ENCODE results near the gene BAK1. TPM values are rescaled to one million over a fixed set of nuclear protein-coding genes. Genes with fewer than 3 reads are reported as not detected.

Gene BAK1
- total RNA-seq, 1 experiment from 2014 or later: 18.9 TPM

DNA sequence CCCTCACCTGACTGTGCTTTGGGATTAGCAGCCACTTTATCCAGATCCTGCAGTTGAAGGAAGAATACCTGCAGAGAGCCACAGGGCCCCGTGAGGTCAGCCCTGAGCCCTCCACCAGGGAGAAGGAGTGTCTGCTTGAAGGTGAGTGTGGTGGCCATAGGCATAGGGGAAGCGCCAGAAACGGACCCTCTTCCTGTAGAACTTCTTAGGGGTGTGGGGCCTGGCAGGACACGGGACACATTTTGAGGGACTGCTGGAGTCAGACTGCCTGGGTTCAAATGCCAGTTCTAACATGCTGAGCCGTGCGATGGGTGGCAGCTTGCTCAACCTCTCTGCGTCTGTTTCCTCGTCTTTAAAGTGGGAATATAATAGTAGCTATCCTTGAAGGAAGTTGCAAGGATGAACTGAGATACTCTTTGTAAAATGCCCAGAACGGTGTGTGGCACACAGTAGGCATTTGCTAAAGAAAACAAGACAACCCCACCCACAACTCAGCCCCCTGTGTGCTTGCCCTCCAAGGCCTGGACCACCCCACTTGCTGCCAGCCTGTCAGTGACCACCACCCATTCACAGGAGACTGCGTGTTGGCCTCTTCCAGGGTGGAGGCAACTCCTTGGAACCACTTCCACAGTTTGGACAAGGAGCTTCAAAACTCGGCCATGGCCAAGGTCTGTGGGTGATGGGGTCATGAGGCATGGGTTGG, 4.8 kb upstream of the BAK1 start:
- H3K4me3 ChIP-seq (replicated peaks in 1 of 2; ENCODE audit: low read depth in 1 of 2, low read length in 2 of 2): no peak overlapping the region
- H3K9ac ChIP-seq (ENCODE audit: low read length): 0 out of 2 replicates have a peak overlapping the region, but pooled peaks have one; percentile 12
- intact Hi-C loops (cut with micrococcal nuclease): loop anchor here (1.0 to 10.0 kb wide), 5 partner anchors 37 to 570 kb away; partner anchors contain the start of gene ITPR3
- no peak overlapping the region for H2AFZ ChIP-seq (ENCODE audit: low read depth, low read length, poor library complexity, severe bottlenecking)
- no peaks in the 10 kb centered on the region for H3K9me2 ChIP-seq (ENCODE audit: insufficient read depth)
- H3K27me3 ChIP-seq (ENCODE audit: insufficient read depth, low read length): no peaks in the 10 kb centered on the region
- ChIA-PET RAD21 (ENCODE audit: low non-redundant PET in 1 of 2, low total read pairs in 2 of 2, uncharacterized antibody in 2 of 2, unreplicated experiment in 2 of 2) (no interaction called here), CTCF (no interaction called here), POLR2A (no interaction called here)
- no TSS peak for BruUV-seq (replicated peaks)
- H3K79me2 ChIP-seq (ENCODE audit: insufficient read depth, low read length): peaks cover 1% of the 10 kb centered on the region; the same call in 1 of the 2 replicates
- H4K20me1 ChIP-seq (ENCODE audit: insufficient read depth): no peaks in the 10 kb centered on the region
- H3K4me2 ChIP-seq (ENCODE audit: low read length): peak overlapping the region; percentile 46
- DNase-seq (ENCODE audit: low read depth, low spot score) (no peak), ATAC-seq (no peak)
- H3K9me3 ChIP-seq (ENCODE audit: control insufficient read depth in 1 of 2, insufficient read depth in 1 of 2, low read depth in 1 of 2, low read length in 2 of 2): no peaks in the 10 kb centered on the region
- TF ChIP-seq EGR1 (IDR thresholded peaks at IDR 0.05; ENCODE audit: low read depth) (no peak), CEBPB (IDR thresholded peaks at IDR 0.05; ENCODE audit: low read depth) (no peak), POLR2A (IDR thresholded peaks at IDR 0.05; ENCODE audit: borderline replicate concordance, extremely low read depth, insufficient read depth, insufficient read length) (no peak)
- peaks cover 11 to 46% of the 10 kb centered on the region in 2 experiments for H3K4me1 ChIP-seq (ENCODE audit: control insufficient read depth in 1 of 2, insufficient read depth in 2 of 2, low read length in 2 of 2)
- no peak overlapping the region for H3K27ac ChIP-seq (ENCODE audit: low read depth, low read length)
- no peaks in the 10 kb centered on the region for H3K36me3 ChIP-seq (ENCODE audit: control insufficient read depth in 1 of 2, insufficient read depth in 2 of 2, low read length in 2 of 2)

DNA sequence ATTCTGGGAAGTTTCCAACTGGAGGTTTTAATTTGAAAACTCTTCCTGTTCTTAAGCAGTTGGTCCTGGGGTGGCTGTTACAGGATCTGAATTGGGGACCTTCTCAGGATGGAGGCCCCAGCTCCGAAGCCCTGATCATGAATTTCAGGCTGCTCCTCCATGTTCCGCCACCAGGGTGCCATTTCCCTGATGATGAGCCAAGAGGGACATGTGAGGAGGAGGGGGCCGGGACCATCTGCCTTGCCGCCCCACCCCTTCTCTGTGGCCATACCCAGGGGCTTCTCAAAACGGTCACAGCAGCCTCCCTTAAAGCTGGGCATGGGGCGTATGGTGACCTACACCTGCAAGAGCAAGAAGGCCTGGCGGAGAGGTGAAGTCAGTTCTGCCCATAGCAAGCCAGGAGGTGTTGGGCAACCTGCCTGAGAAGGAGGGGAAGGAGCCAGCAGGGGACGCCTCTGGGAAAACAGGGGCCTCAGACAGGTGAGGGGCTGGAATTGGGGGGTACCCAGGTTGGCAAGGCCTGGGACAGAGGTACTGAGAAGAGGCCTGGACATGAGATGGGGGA, 3.6 kb upstream of the BAK1 start:
- Histone ChIP-seq H3K4me2 (ENCODE audit: low read length) (peak overlapping the region; percentile 15; the same call in 1 of the 2 replicates), H3K9me3 (ENCODE audit: control insufficient read depth in 1 of 2, insufficient read depth in 1 of 2, low read depth in 1 of 2, low read length in 2 of 2) (no peaks in the 10 kb centered on the region), H3K27me3 (ENCODE audit: insufficient read depth, low read length) (no peaks in the 10 kb centered on the region), H3K4me3 (replicated peaks in 1 of 2; ENCODE audit: low read depth in 1 of 2, low read length in 2 of 2) (no peak overlapping the region), H3K4me1 (ENCODE audit: control insufficient read depth in 1 of 2, insufficient read depth in 2 of 2, low read length in 2 of 2) (peaks cover 2 to 39% of the 10 kb centered on the region in 2 experiments; a peak in 3 of 4 replicates), H4K20me1 (ENCODE audit: insufficient read depth) (no peaks in the 10 kb centered on the region), H3K27ac (ENCODE audit: low read depth, low read length) (no peak overlapping the region), H2AFZ (ENCODE audit: low read depth, low read length, poor library complexity, severe bottlenecking) (peak overlapping the region; percentile 82), H3K79me2 (ENCODE audit: insufficient read depth, low read length) (peaks cover 13% of the 10 kb centered on the region), H3K9ac (ENCODE audit: low read length) (no peak overlapping the region), H3K9me2 (ENCODE audit: insufficient read depth) (no peaks in the 10 kb centered on the region), H3K36me3 (ENCODE audit: control insufficient read depth in 1 of 2, insufficient read depth in 2 of 2, low read length in 2 of 2) (no peaks in the 10 kb centered on the region)
- intact Hi-C loops (cut with micrococcal nuclease): loop anchor here (2.0 to 10.0 kb wide), 3 partner anchors 179 to 571 kb away; no protein-coding TSS in a partner anchor
- TF ChIP-seq, protein P1, sequence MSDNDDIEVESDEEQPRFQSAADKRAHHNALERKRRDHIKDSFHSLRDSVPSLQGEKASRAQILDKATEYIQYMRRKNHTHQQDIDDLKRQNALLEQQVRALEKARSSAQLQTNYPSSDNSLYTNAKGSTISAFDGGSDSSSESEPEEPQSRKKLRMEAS (IDR thresholded peaks at IDR 0.05): no peak
- TF ChIP-seq, protein P2, sequence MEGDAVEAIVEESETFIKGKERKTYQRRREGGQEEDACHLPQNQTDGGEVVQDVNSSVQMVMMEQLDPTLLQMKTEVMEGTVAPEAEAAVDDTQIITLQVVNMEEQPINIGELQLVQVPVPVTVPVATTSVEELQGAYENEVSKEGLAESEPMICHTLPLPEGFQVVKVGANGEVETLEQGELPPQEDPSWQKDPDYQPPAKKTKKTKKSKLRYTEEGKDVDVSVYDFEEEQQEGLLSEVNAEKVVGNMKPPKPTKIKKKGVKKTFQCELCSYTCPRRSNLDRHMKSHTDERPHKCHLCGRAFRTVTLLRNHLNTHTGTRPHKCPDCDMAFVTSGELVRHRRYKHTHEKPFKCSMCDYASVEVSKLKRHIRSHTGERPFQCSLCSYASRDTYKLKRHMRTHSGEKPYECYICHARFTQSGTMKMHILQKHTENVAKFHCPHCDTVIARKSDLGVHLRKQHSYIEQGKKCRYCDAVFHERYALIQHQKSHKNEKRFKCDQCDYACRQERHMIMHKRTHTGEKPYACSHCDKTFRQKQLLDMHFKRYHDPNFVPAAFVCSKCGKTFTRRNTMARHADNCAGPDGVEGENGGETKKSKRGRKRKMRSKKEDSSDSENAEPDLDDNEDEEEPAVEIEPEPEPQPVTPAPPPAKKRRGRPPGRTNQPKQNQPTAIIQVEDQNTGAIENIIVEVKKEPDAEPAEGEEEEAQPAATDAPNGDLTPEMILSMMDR (IDR thresholded peaks at IDR 0.05 in 2 of 3, conservative IDR thresholded peaks at IDR 0.05 in 1 of 3; ENCODE audit: borderline replicate concordance in 1 of 3, insufficient read depth in 1 of 3, low read depth in 2 of 3, low read length in 2 of 3): peak in 2 of 3 experiments; percentile 61 to 70; a peak in 4 of 6 replicates
- TF ChIP-seq, protein P3, sequence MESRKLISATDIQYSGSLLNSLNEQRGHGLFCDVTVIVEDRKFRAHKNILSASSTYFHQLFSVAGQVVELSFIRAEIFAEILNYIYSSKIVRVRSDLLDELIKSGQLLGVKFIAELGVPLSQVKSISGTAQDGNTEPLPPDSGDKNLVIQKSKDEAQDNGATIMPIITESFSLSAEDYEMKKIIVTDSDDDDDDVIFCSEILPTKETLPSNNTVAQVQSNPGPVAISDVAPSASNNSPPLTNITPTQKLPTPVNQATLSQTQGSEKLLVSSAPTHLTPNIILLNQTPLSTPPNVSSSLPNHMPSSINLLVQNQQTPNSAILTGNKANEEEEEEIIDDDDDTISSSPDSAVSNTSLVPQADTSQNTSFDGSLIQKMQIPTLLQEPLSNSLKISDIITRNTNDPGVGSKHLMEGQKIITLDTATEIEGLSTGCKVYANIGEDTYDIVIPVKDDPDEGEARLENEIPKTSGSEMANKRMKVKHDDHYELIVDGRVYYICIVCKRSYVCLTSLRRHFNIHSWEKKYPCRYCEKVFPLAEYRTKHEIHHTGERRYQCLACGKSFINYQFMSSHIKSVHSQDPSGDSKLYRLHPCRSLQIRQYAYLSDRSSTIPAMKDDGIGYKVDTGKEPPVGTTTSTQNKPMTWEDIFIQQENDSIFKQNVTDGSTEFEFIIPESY (IDR thresholded peaks at IDR 0.05; ENCODE audit: extremely low read depth, insufficient replicate concordance, low read length): no peak
- TF ChIP-seq ZNF274 (IDR thresholded peaks at IDR 0.05; ENCODE audit: low read depth, low read length) (no peak), ELF1 (IDR thresholded peaks at IDR 0.05; ENCODE audit: borderline replicate concordance, low read depth) (no peak), SIN3A (IDR thresholded peaks at IDR 0.05; ENCODE audit: low read depth) (no peak)
- POLR2A ChIA-PET: interaction anchor here (0.6 kb wide), 1 partner anchor 37 kb away, joined by 8 read pairs; the partner anchor contains the start of gene ITPR3
- RAD21 ChIA-PET (ENCODE audit: low non-redundant PET in 1 of 2, low total read pairs in 2 of 2, uncharacterized antibody in 2 of 2, unreplicated experiment in 2 of 2): no interaction called here
- CTCF ChIA-PET: interaction anchor here (1.6 to 2.1 kb wide), 2 partner anchors 24 to 117 kb away, joined by 3 to 9 read pairs; no protein-coding TSS in a partner anchor
- BruUV-seq (replicated peaks): no TSS peak
- ATAC-seq (no peak), DNase-seq (ENCODE audit: low read depth, low spot score) (no peak)

Measured in HCT116 (cell line).